ENCODE measurements around the gene SLC7A14.

Gene SLC7A14

GRCh38 chr3:170585937-170586310, at the start of gene SLC7A14:
Gene SLC7A14 (minus strand): TSS chr3:170586075. CDS start chr3:170526936, 59,139 bp downstream.
- no peak for DNase-seq

DNA sequence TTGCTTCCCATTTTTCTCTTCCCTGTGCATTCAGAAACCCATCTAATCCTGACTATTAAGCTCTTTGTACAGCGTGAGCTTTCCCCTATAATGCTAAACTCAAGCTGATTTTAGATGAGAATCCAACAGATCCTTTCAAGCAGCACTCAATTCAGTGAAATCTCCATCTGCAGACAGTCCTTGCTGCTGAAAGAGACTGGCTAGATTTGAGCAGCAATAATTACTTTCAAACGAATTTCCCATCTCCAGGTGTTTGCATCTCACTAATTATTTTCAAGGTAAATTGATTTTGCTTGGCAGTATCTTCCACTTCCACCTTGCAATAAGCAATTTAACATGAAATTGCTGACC, 49.5 kb upstream of the SLC7A14 start:
- no peak for DNase-seq

GRCh38 chr3:170634663-170635384, 48.9 kb upstream of the SLC7A14 start:
- DNase-seq, result no peak

GRCh38 chr3:170633573-170633972, 47.7 kb upstream of the SLC7A14 start:
- no peak for DNase-seq

DNA sequence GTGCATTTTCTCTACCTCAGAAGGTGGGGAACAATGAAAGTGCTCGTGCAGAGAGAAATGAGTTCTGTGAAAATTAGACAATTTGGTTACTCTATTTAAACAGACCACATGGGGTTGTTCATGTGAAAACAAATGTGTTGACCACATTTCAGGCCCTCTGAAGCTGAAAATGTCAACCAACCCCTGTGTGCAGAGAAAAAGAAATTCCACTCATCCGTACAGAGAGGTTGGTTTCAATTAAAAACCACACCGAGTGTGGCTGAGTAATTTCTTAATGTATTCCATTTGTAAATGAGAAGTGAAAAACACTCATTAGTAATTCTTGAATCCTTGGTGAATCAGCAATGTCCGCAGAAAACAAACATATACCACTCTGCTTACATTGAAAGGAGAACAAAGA, 46.9 kb upstream of the SLC7A14 start:
- DNase-seq, result peak; percentile 28

DNA sequence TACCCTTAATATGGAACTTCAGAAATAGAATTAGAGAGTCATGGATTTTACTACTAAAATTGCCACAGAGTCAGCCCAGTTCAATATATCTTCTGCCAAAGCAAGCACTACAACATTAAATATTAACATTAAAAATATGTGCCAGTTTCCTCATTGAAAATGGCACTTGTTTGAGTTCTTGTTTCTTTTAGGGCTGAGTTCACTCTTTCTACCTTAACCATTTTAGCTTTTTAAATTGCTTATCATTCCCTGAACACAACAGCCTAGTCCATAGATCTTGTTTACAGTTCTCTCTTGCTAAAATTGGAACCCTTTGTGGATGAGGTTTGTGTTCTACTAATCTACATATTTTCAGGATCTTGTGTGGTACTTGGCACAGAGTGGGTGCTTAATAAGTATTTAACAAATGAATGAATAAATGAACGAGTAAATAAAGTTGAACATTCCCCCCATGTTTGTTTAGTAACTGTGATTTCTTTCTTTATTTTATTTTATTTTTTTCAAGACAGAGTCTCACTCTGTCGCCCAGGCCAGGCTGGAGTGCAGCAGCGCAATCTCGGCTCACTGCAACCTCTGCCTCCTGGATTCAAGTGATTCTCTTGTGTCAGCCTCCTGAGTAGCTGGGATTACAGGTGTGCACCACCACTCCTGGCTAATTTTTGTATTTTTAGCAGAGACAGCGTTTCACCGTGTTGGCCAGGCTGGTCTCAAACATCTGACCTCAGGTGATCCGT, 46.0 kb upstream of the SLC7A14 start:
- no peak for DNase-seq

DNA sequence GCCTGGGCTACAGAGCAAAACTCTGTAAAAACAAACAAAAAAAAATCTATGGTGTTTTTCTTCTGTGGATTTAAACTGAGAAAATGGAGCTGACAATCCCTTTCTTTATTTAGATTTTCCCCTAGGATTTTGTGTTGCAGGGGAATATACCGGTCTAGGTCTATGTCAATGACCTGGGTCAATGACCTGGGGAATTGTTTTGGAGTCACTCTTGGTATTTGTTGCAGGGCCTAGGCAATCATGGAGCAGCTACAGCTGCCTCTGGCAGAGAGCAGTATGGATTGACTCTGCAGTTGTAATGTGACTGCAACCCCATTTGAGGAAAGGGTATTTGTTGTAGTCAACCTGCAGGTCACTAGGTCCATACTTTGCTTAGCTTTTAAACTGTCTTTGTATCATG, 37.6 kb upstream of the SLC7A14 start:
- no peak for DNase-seq

- peak; percentile 86 for DNase-seq
Measured at GRCh38 chr3:170622369-170623159, 36.7 kb upstream of the SLC7A14 start.

- DNase-seq, result no peak
Measured at GRCh38 chr3:170621256-170621655, 35.4 kb upstream of the SLC7A14 start.

- no peak for DNase-seq
Measured at GRCh38 chr3:170614214-170614966, 28.5 kb upstream of the SLC7A14 start.

- no peak for DNase-seq
Measured at GRCh38 chr3:170611751-170612150, 25.9 kb upstream of the SLC7A14 start.

DNA sequence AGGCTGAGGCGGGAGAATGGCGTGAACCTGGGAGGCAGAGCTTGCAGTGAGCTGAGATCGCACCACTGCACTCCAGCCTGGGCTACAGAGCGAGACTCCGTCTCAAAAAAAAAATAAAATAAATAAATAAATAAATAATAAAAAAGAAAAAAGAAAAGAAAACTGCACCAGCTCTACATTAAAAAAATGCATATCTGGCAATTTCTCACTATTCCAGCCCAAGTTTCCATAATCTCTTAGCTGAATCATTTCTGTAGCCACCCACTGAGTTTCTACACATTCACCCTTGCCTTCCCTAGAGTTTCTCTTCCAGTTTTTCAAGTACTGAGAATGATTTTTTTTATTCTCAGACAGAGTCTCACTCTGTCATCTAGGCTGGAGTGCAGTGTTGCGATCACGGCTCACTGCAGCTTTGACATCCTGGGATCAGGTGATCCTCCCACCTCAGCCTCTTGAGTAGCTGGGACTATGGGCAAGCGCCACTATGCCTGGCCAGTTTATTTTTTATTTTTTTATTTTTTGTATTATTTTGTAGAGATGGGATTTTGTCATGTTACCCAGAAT, 24.5 kb upstream of the SLC7A14 start:
- no peak for DNase-seq

- no peak for DNase-seq
Measured at GRCh38 chr3:170608475-170608874, 22.6 kb upstream of the SLC7A14 start.

GRCh38 chr3:170606675-170607074, 20.8 kb upstream of the SLC7A14 start:
- no peak for DNase-seq

GRCh38 chr3:170605490-170605889, 19.6 kb upstream of the SLC7A14 start:
- no peak for DNase-seq

- no peak for DNase-seq
Measured at GRCh38 chr3:170603770-170604510, 18.1 kb upstream of the SLC7A14 start.

DNA sequence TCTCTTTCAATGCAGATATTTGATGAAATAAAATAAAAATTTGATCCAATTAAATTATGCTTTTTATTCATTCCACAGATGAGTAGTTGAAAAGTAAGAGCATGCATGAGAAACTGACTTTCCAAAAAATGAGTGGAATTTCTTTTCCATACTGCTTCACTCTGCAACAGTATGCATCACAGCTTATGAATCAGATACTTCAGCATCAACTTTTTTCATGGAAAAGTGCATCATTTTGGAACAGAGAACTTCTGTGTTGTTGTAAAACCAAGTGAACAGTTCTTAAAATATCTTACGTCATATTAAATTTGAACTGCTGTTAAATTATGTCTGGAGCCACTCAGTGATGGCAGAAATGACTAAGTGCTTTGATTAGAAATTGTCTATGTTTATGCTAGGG, 16.7 kb upstream of the SLC7A14 start:
- no peak for DNase-seq

DNA sequence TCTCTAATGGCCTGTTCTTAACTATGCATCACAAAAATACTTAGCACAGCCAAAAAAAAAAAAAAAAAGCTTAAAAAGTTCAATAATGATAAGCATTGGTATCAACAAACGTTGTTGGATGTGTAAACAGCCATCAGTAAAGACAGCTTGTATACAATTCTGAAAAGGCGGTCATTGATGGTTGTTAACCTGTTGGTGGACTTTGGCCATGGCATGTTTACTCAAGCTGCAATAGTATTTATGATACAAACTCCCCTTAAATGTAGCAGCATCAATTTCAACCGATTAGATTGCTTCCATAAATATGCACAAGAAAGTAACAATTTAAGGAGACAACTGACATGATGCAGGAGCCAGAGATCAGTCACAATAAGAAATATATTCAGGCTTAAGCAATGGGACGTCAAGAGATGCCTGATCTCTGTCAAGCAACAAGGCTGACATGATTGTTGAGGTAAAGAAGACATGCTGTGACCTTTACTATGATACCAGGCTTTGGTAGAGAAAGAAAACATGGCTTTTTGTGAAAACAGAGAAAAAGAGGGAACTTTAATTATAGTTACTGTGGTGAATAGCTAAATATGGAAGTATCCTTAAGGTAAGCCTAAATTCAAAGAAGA, 14.2 kb upstream of the SLC7A14 start:
- no peak for DNase-seq

- DNase-seq, result no peak
Measured at GRCh38 chr3:170599091-170599490, 13.2 kb upstream of the SLC7A14 start.

DNA sequence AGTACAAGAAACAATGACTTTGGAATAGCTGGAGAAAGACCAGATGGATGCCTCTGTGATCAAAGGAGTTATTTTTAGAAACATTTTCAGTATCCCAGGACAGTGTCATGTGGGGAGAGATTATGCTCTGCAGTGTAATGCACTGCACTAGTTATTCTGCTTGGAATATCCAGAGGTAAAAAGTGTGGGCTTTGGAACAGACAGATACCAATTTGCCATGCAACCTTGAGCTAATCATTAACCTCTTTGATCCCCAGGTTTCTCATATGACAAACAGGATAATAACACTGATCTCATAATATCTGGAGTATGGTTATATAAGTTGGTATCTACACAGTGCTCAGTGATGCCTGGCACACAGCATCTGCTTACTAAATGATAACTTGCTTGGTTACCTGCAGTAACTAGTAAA, 12.2 kb upstream of the SLC7A14 start:
- no peak for DNase-seq

- DNase-seq, result no peak
Measured at GRCh38 chr3:170594528-170594927, 8.7 kb upstream of the SLC7A14 start.

DNA sequence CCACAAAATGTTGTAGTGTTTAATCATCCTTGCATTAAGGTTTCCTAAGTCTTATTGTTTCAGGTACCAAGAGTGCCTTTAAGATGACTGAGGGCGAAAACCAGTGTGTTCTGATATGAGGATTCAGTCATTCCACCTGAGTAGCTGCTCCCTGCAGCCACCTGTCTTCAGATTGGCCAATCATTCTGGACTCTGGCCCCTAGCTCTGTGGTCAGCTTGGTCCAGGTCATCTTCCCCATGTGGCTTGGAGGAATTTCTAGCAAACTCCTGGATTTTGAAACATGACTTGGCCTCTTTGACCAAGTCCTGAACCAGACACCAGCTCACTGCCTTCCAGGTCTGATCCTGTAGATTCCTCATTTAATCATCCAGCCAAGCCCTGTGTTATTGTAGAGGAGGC, 7.8 kb upstream of the SLC7A14 start:
- DNase-seq, result no peak

Measured in NCI-H187 treated with DMSO at 0.1 percent for 48 hours (cell line).